H9 (cell line): ENCODE results near the gene CAVIN2. TPM values are rescaled to one million over a fixed set of nuclear protein-coding genes. Genes with fewer than 3 reads are reported as not detected.

Experiments used
- DNase-seq: peaks from one replicate; pipeline ENCODE4 v3.0.0-alpha.2; 2017
- H2AFZ ChIP-seq: one replicate; pipeline ENCODE4 v1.6.1; 2013; ENCODE audit warnings: mild to moderate bottlenecking, low read length, control low read depth, moderate library complexity
- H2AK5ac ChIP-seq: 2 replicates; pipeline ENCODE4 v1.6.1; 2013; ENCODE audit warnings: low read length, control low read depth, mixed read lengths; ENCODE audit not compliant: insufficient read length
- H2BK120ac ChIP-seq: one replicate; pipeline ENCODE4 v1.6.1; 2013; ENCODE audit warnings: low read depth, mild to moderate bottlenecking, low read length, control low read depth, inconsistent platforms; ENCODE audit not compliant: poor library complexity, severe bottlenecking
- H2BK12ac ChIP-seq: 2 replicates; pipeline ENCODE4 v1.6.1; 2013; ENCODE audit warnings: low read length, control low read depth, mixed read lengths, low read depth; ENCODE audit not compliant: insufficient read length
- H2BK15ac ChIP-seq: 2 replicates; pipeline ENCODE4 v1.6.1; 2013; ENCODE audit warnings: low read depth, low read length, control low read depth
- H2BK20ac ChIP-seq: one replicate; pipeline ENCODE4 v1.6.1; 2013; ENCODE audit warnings: low read depth, mild to moderate bottlenecking, low read length, control low read depth, inconsistent platforms; ENCODE audit not compliant: poor library complexity, severe bottlenecking
- H2BK5ac ChIP-seq: 2 replicates; pipeline ENCODE4 v1.6.1; 2013; ENCODE audit warnings: low read length, control low read depth, mixed read lengths; ENCODE audit not compliant: insufficient read length
- H3K14ac ChIP-seq: 2 replicates; pipeline ENCODE4 v1.6.1; 2013; ENCODE audit warnings: low read length, control low read depth; ENCODE audit not compliant: insufficient read depth
- H3K18ac ChIP-seq: 2 replicates; pipeline ENCODE4 v1.6.1; 2013; ENCODE audit warnings: low read depth, mild to moderate bottlenecking, mixed read lengths, low read length, control low read depth; ENCODE audit not compliant: insufficient read length
- H3K23ac ChIP-seq: 2 replicates; pipeline ENCODE4 v1.6.1; 2013; ENCODE audit warnings: low read length, control low read depth, mixed read lengths, low read depth; ENCODE audit not compliant: insufficient read length
- H3K23me2 ChIP-seq: 2 replicates; pipeline ENCODE4 v1.6.1; 2013; ENCODE audit warnings: low read depth, mild to moderate bottlenecking, mixed read lengths, low read length, control low read depth; ENCODE audit not compliant: insufficient read length, poor library complexity, severe bottlenecking
- H3K27ac ChIP-seq: 2 replicates; pipeline ENCODE4 v1.5.1; 2013; ENCODE audit warnings: low read length, control low read depth, mixed read lengths, low read depth; ENCODE audit not compliant: insufficient read length
- H3K27me3 ChIP-seq: 2 replicates; pipeline ENCODE4 v1.6.1; 2013; ENCODE audit warnings: low read length, control low read depth, inconsistent platforms; ENCODE audit not compliant: insufficient read depth
- H3K4ac ChIP-seq: 2 replicates; pipeline ENCODE4 v1.6.1; 2013; ENCODE audit warnings: low read depth, mild to moderate bottlenecking, control low read depth, inconsistent platforms, low read length, moderate library complexity
- H3K4me1 ChIP-seq: 2 replicates; pipeline ENCODE4 v1.6.1; 2013; ENCODE audit warnings: low read length, control low read depth, inconsistent platforms; ENCODE audit not compliant: insufficient read depth
- H3K4me2 ChIP-seq: 2 replicates; pipeline ENCODE4 v1.6.1; 2013; ENCODE audit warnings: low read length, control low read depth, mixed read lengths; ENCODE audit not compliant: insufficient read length, insufficient read depth
- H3K56ac ChIP-seq: 2 replicates; pipeline ENCODE4 v1.6.1; 2013; ENCODE audit warnings: low read depth, mild to moderate bottlenecking, mixed read lengths, low read length, control low read depth; ENCODE audit not compliant: insufficient read length
- H3K79me1 ChIP-seq: 2 replicates; pipeline ENCODE4 v1.6.1; 2013; ENCODE audit warnings: low read depth, mild to moderate bottlenecking, moderate library complexity, low read length, control low read depth, inconsistent platforms; ENCODE audit not compliant: insufficient read depth, poor library complexity, severe bottlenecking
- H3K79me2 ChIP-seq: 2 replicates; pipeline ENCODE4 v1.6.1; 2013; ENCODE audit warnings: low read length, control low read depth, inconsistent platforms; ENCODE audit not compliant: insufficient read depth
- H3K9ac ChIP-seq: 2 replicates; pipeline ENCODE4 v1.6.1; 2013; ENCODE audit warnings: low read length, control low read depth, mixed read lengths; ENCODE audit not compliant: insufficient read length; ENCODE audit errors: extremely low read depth
- H3K9me3 ChIP-seq: one replicate; pipeline ENCODE4 v1.6.1; 2013; ENCODE audit warnings: low read depth, low read length, inconsistent platforms; ENCODE audit not compliant: control insufficient read depth
- H3T11ph ChIP-seq: one replicate; pipeline ENCODE4 v1.6.1; 2013; ENCODE audit warnings: mild to moderate bottlenecking, low read length, control low read depth, inconsistent platforms
- H4K20me1 ChIP-seq: one replicate; pipeline ENCODE4 v1.6.1; 2013; ENCODE audit not compliant: control insufficient read depth, insufficient read length, insufficient read depth
- H4K5ac ChIP-seq: 2 replicates; pipeline ENCODE4 v1.6.1; 2013; ENCODE audit warnings: low read depth, mild to moderate bottlenecking, mixed read lengths, low read length, control low read depth; ENCODE audit not compliant: insufficient read length
- H4K8ac ChIP-seq: replicated peaks from 2 replicates; pipeline ENCODE4 v1.6.1; 2013; ENCODE audit warnings: low read length, control low read depth, mixed read lengths, low read depth; ENCODE audit not compliant: insufficient read length
- H4K91ac ChIP-seq: 2 replicates; pipeline ENCODE4 v1.6.1; 2013; ENCODE audit warnings: low read depth, mild to moderate bottlenecking, moderate library complexity, mixed read lengths, low read length, control low read depth; ENCODE audit not compliant: insufficient read length
- H3K27ac Mint-ChIP-seq, 3 experiments: 2 replicates in 2 of 3; 3 replicates in 1 of 3; pipeline ENCODE4 v1.8.0; 2020 to 2021; ENCODE audit warnings: mixed read lengths in 3 of 3, mild to moderate bottlenecking in 1 of 3, moderate library complexity in 1 of 3
- H3K27me3 Mint-ChIP-seq: 2 replicates; pipeline ENCODE4 v1.8.0; 2021; ENCODE audit warnings: low read depth, mild to moderate bottlenecking, moderate library complexity, mixed read lengths
- H3K36me3 Mint-ChIP-seq, 3 experiments: 2 replicates in 2 of 3; 3 replicates in 1 of 3; pipeline ENCODE4 v1.8.0; 2020 to 2021; ENCODE audit warnings: low read depth in 3 of 3, mixed read lengths in 3 of 3; ENCODE audit not compliant: insufficient read depth in 1 of 3
- H3K4me1 Mint-ChIP-seq, 2 experiments: 2 replicates each; pipeline ENCODE4 v1.8.0; 2020; ENCODE audit warnings: mixed read lengths in 2 of 2
- H3K4me3 Mint-ChIP-seq, 2 experiments: 2 replicates in 1 of 2; 3 replicates in 1 of 2; pipeline ENCODE4 v1.8.0; 2020 to 2021; ENCODE audit warnings: mild to moderate bottlenecking in 2 of 2, mixed read lengths in 2 of 2, moderate library complexity in 1 of 2
- H3K9me3 Mint-ChIP-seq, 2 experiments: 2 replicates in 1 of 2; 3 replicates in 1 of 2; pipeline ENCODE4 v1.8.0; 2020; ENCODE audit warnings: mild to moderate bottlenecking in 2 of 2, mixed read lengths in 2 of 2, moderate library complexity in 1 of 2
- CTCF ChIP-seq: fragments of 200-600 bp; sonication (generic); conservative IDR thresholded peaks from 3 replicates; pipeline ENCODE4 v1.8.0; 2021; ENCODE audit warnings: antibody characterized with exemption, mild to moderate bottlenecking
- WGBS: extraction: QIAGEN DNeasy Blood & Tissue Kit; methylation state at CpG from one replicate; pipeline ENCODE4 v1.1.7; 2013; ENCODE audit warnings: missing lambda C conversion rate, low lambda C conversion rate, mixed read lengths; ENCODE audit not compliant: insufficient read length; ENCODE audit errors: extremely low coverage; 5-methylcytosine and 5-hydroxymethylcytosine counted together
- total RNA-seq: library from RNA; stranded (reverse); gene quantifications from 2 replicates; pipeline ENCODE4 v1.2.1, GENCODE V29; 2021

The CAVIN2 gene
- total RNA-seq, 1 experiment from 2014 or later = not detected

DNA sequence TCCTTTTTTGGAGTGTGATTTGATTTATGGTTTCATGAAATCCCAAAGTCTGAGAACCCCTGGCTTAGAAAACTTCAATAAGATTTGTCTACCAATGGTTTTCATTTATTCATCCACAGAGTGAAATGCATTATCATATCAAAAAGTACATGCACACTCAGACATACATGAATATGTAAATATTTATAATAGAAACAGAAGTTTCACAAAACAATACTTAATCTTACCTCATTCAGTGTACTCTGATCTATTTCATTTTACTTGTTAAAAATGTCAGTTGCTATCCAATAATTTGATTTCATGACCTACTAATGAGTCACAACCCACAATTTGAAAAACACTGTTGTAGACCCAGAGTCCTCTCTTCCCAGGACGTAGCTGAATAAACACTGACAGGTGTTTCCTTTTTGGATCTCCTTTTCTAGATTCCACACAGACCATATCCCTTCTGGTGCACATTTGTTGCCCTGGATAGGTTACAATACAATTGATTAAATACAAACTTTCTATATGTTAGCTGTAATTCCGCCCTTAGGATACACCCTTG lies 10.4 kb upstream of the CAVIN2 start:
- no peak overlapping the region for H3K4me2 ChIP-seq
- TF ChIP-seq CTCF = no peak

More for the DNA sequence above, 10.4 kb upstream of the CAVIN2 start:
- Histone ChIP-seq H3K4ac (no peak overlapping the region), H2BK5ac (no peak overlapping the region), H3K79me1 (no peaks in the 10 kb centered on the region), H3K27ac (no peak overlapping the region), H4K5ac (no peak overlapping the region), H3K23ac (no peak overlapping the region), H3K23me2 (no peaks in the 10 kb centered on the region), H3T11ph (no peak overlapping the region), H4K91ac (no peak overlapping the region), H3K9ac (no peak overlapping the region), H3K18ac (no peak overlapping the region), H3K56ac (no peak overlapping the region), H3K79me2 (no peaks in the 10 kb centered on the region), H2BK120ac (no peak overlapping the region), H3K9me3 (no peaks in the 10 kb centered on the region), H3K4me1 (peaks cover 5% of the 10 kb centered on the region; the same call in 1 of the 2 replicates), H2AK5ac (no peak overlapping the region), H2AFZ (no peak overlapping the region), H2BK12ac (no peak overlapping the region), H4K8ac (no peak overlapping the region), H4K20me1 (no peaks in the 10 kb centered on the region), H3K14ac (no peak overlapping the region), H3K27me3 (no peaks in the 10 kb centered on the region), H2BK20ac (no peak overlapping the region), H2BK15ac (no peak overlapping the region)
- Mint-ChIP-seq H3K9me3 (peaks cover 0 to 4% of the 10 kb centered on the region in 2 experiments; a peak in 3 of 5 replicates), H3K4me3 (no peak overlapping the region), H3K27me3 (no peaks in the 10 kb centered on the region; the same call in 1 of the 2 replicates), H3K27ac (no peak overlapping the region), H3K4me1 (peaks cover 19 to 21% of the 10 kb centered on the region in 2 experiments), H3K36me3 (peaks cover 0 to 3% (median 0%) of the 10 kb centered on the region in 3 experiments; a peak in 2 of 7 replicates)
- WGBS = no CpG with 5 or more reads among the region's 2 CpGs
- DNase-seq = no peak
